Uterus (tissue), 2 donors: ENCODE measurements around the gene PRKG1.

Source experiments
- POLR2A ChIP-seq, 2 donors: fragments of 450-650 bp; IDR thresholded peaks; one replicate each; pipeline ENCODE4 v1.6.1; 2016; ENCODE audit warnings: antibody characterized with exemption in 2 of 2, mild to moderate bottlenecking in 1 of 2, moderate library complexity in 1 of 2
- TF ChIP-seq, protein P1 (sequence below), 4 experiments: fragments of 200-600 bp in 2 of 4; fragments of 450-650 bp in 2 of 4; sonication (generic) in 2 of 4; IDR thresholded peaks; one replicate each; pipeline ENCODE4 v1.5.1; 2016 to 2019; ENCODE audit warnings: antibody characterized with exemption in 4 of 4, mild to moderate bottlenecking in 2 of 4, moderate library complexity in 1 of 4

DNA sequence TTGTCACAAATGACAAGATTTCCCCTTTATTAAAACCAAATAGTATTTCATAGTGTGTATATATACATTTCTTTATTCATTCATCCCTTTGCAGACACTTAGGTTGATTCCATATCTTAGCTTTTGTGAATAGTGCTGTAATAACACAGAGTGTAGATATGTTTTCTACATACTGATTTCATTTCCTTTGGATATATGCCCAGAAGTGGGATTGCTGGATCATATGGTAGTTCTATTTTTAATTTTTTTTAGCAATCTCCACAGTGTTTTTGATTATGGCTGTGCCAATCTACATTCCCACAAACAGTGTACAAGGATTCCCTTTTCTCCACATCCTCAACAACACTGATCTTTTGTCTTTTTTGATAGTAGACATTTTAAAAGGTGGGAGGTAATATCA lies 578.7 kb downstream of the PRKG1 start:
- TF ChIP-seq POLR2A (IDR thresholded peaks at IDR 0.05) = no peak
- TF ChIP-seq, protein P1, sequence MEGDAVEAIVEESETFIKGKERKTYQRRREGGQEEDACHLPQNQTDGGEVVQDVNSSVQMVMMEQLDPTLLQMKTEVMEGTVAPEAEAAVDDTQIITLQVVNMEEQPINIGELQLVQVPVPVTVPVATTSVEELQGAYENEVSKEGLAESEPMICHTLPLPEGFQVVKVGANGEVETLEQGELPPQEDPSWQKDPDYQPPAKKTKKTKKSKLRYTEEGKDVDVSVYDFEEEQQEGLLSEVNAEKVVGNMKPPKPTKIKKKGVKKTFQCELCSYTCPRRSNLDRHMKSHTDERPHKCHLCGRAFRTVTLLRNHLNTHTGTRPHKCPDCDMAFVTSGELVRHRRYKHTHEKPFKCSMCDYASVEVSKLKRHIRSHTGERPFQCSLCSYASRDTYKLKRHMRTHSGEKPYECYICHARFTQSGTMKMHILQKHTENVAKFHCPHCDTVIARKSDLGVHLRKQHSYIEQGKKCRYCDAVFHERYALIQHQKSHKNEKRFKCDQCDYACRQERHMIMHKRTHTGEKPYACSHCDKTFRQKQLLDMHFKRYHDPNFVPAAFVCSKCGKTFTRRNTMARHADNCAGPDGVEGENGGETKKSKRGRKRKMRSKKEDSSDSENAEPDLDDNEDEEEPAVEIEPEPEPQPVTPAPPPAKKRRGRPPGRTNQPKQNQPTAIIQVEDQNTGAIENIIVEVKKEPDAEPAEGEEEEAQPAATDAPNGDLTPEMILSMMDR (IDR thresholded peaks at IDR 0.05) = no peak
